K562 (cell line): Measurements from ENCODE around the gene OCIAD1. TPM values are rescaled to one million over a fixed set of nuclear protein-coding genes. Genes with fewer than 3 reads are reported as not detected.
"Not testable (repeated sequence)": the region's sequence is repeated elsewhere in the genome, so short reads cannot be mapped to it uniquely, and the experiment has no call there.

Experiments
- ATAC-seq: fragments of 200-7000 bp; cut with Tn5 transposase; 3 replicates; pipeline ENCODE4 v1.9.1; 2020; ENCODE audit warnings: moderate library complexity
- BruUV-seq: library from RNA; stranded (reverse); fragments of 400-500 nt; replicated peaks from 2 replicates; lab custom pipeline; 2021; lab: Mats Ljungman, UMichigan
- CTCF ChIA-PET: fragments of 300-600 bp; formaldehyde crosslinking; extraction: SDS; loops from one replicate; lab custom pipeline; 2021; ENCODE audit warnings: low intra/inter-chr PET ratio; lab: Yijun Ruan, JAX
- POLR2A ChIA-PET: fragments of 300-600, 350-650 bp; sonication (Branson Sonifier 250); formaldehyde crosslinking; extraction: SDS; loops from one replicate; lab custom pipeline; 2021; ENCODE audit warnings: antibody characterized with exemption, inconsistent platforms; lab: Yijun Ruan, JAX
- DNase-seq, 4 experiments: peaks; one replicate each; pipeline versions ENCODE4 v3.0.0 to v3.0.0-alpha.2; 2011 to 2018; ENCODE audit warnings: low spot score in 3 of 4, mixed read lengths in 3 of 4; ENCODE audit errors: extremely low read depth in 1 of 4
- FAIRE-seq: peaks from 2 replicates; lab custom pipeline; 2011; peaks lifted over from hg19 to GRCh38; lab: Jason Lieb, UNC
- H2AFZ ChIP-seq: 2 replicates; pipeline ENCODE4 v1.6.0; 2011; ENCODE audit warnings: low read depth, low read length, control low read depth, inconsistent platforms
- H3K27ac ChIP-seq: fragments of 200-600 bp; 3 replicates; pipeline ENCODE4 v1.8.0; 2011; ENCODE audit warnings: low read depth, mild to moderate bottlenecking, control low read depth, inconsistent platforms, low read length, moderate library complexity, mixed read lengths; ENCODE audit errors: extremely low read depth
- H3K27me3 ChIP-seq, 2 experiments: fragments of 300-600 bp in 1 of 2; 2 replicates in 1 of 2; 3 replicates in 1 of 2; pipeline versions ENCODE4 v1.6.0 to v1.8.0; 2011; ENCODE audit warnings: inconsistent platforms in 2 of 2, low read length in 2 of 2, mild to moderate bottlenecking in 1 of 2, mixed read lengths in 1 of 2, moderate library complexity in 1 of 2; ENCODE audit not compliant: control insufficient read depth in 2 of 2, insufficient read depth in 2 of 2
- H3K36me3 ChIP-seq: fragments of 300-600 bp; 3 replicates; pipeline ENCODE4 v1.8.0; 2011; ENCODE audit warnings: mild to moderate bottlenecking, low read length, inconsistent platforms; ENCODE audit not compliant: control insufficient read depth, insufficient read depth
- H3K4me1 ChIP-seq, 2 experiments: fragments of 200-600 bp in 1 of 2; replicated peaks in 1 of 2; 2 replicates in 1 of 2; 3 replicates in 1 of 2; pipeline versions ENCODE4 v1.5.1 to v1.8.0; 2011; ENCODE audit warnings: inconsistent platforms in 2 of 2, low read length in 2 of 2, mild to moderate bottlenecking in 1 of 2, mixed read lengths in 1 of 2, moderate library complexity in 1 of 2; ENCODE audit not compliant: control insufficient read depth in 2 of 2, insufficient read depth in 2 of 2
- H3K4me2 ChIP-seq: 2 replicates; pipeline ENCODE4 v1.6.1; 2011; ENCODE audit warnings: low read length, control low read depth, inconsistent platforms, mixed read lengths; ENCODE audit not compliant: insufficient read depth
- H3K4me3 ChIP-seq: fragments of 200-600 bp; sonication (generic), shearing (Covaris generic); 2 replicates; pipeline ENCODE4 v1.5.1; 2016; ENCODE audit warnings: control low read depth, inconsistent platforms
- H3K79me2 ChIP-seq: fragments of 200-600 bp; 3 replicates; pipeline ENCODE4 v1.8.0; 2011; ENCODE audit warnings: low read length, inconsistent platforms; ENCODE audit not compliant: control insufficient read depth, insufficient read depth
- H3K9ac ChIP-seq, 2 experiments: 2 replicates each; pipeline versions ENCODE4 v1.6.0 to v1.6.1; 2011; ENCODE audit warnings: low read depth in 2 of 2, low read length in 2 of 2, control low read depth in 1 of 2, inconsistent platforms in 1 of 2, mild to moderate bottlenecking in 1 of 2, mixed read lengths in 1 of 2; ENCODE audit not compliant: insufficient read depth in 1 of 2
- H3K9me1 ChIP-seq: one replicate; pipeline ENCODE4 v1.6.0; 2011; ENCODE audit warnings: inconsistent platforms, mild to moderate bottlenecking, low read length, moderate library complexity; ENCODE audit not compliant: control insufficient read depth, insufficient read depth
- H3K9me3 ChIP-seq: replicated peaks from 2 replicates; pipeline ENCODE4 v1.5.1; 2011; ENCODE audit warnings: low read depth, low read length, inconsistent platforms; ENCODE audit not compliant: control insufficient read depth, insufficient read depth
- H4K20me1 ChIP-seq: replicated peaks from 2 replicates; pipeline ENCODE4 v1.6.1; 2011; ENCODE audit warnings: low read length, inconsistent platforms, mixed read lengths; ENCODE audit not compliant: control insufficient read depth, insufficient read depth
- MEF2D ChIP-seq: conservative IDR thresholded peaks from 2 replicates; pipeline ENCODE4 v1.6.1; 2016; ENCODE audit warnings: low read depth, missing genetic modification characterization, missing compliant biosample characterization
- NFIC ChIP-seq: fragments of 450-650 bp; IDR thresholded peaks from 2 replicates; pipeline ENCODE4 v1.6.1; 2017; ENCODE audit warnings: mild to moderate bottlenecking, inconsistent platforms
- ZNF280B ChIP-seq: fragments of 250-450 bp; sonication (Bioruptor Pico); IDR thresholded peaks from 2 replicates; pipeline ENCODE4 v1.5.1; 2021; ENCODE audit warnings: mild to moderate bottlenecking
- WGBS: fragments of 100-300 bp; shearing (Covaris generic); methylation state at CpG from one replicate; pipeline ENCODE4 v1.1.6; 2016; ENCODE audit warnings: low coverage, mixed read lengths; ENCODE audit not compliant: insufficient coverage; ENCODE audit errors: missing lambda C conversion rate; 5-methylcytosine and 5-hydroxymethylcytosine counted together
- in situ Hi-C: fragments of 300-500 bp; cut with MboI; formaldehyde crosslinking; loops from 4 replicates; pipeline ENCODE4 v1.15.0; 2018; ENCODE audit warnings: inconsistent platforms, mixed read lengths
- intact Hi-C: fragments of 100-400 bp; cut with micrococcal nuclease; formaldehyde crosslinking; loops from 2 replicates; pipeline ENCODE4 v1.14.2; 2022
- polyA plus RNA-seq, 8 experiments: library from polyadenylated mRNA; depleted of rRNA in 4 of 8; stranded (reverse) in 5 of 8; unstranded in 3 of 8; fragments of >200 nt; fragmentation: Nextera tagmentation in 2 of 8; fragmentation: Illumina TruSeq in 1 of 8; extraction: Ambion mirVana in 2 of 8; extraction: Trizol in 1 of 8; gene quantifications; 2 replicates each; pipeline versions ENCODE4 v1.2.1 to v1.2.3, GENCODE V29; 2011 to 2014; ENCODE audit warnings: inconsistent platforms in 1 of 8, missing spikeins in 1 of 8
- total RNA-seq, 7 experiments: library from RNA; depleted of rRNA in 6 of 7; stranded (reverse); fragments of >200 nt in 6 of 7; fragmentation: Illumina TruSeq in 2 of 7; extraction: Trizol in 2 of 7; gene quantifications; 2 replicates each; pipeline versions ENCODE4 v1.2.1 to v1.2.3, GENCODE V29; 2011 to 2021; ENCODE audit warnings: low replicate concordance in 1 of 7

OCIAD1 gene
- total and polyA plus RNA-seq, 9 of the 15 experiments (the other 6 are each of a cell fraction or from before 2014, with no cell fraction given) = 99.0 to 358 (median 196) TPM

DNA sequence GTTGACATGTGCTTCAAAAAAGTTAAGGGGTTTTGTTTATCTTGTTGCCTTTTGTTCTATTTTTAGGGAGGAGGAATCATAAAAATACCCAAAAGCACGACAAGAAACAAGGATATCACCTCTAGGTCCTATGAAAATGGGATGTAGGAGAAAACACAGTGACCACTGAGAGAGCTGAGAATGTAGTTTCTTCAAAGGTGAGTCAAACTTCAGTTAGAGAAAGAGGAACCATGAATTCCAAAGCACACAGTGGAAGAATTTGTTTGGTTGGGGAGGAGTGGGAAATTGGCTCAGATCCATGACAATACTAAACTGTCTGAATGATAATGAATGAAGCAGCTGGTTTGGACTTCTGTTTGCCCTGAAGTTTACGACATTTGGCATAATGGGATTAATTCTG, 31.7 kb upstream of the OCIAD1 start:
- in situ Hi-C loops = no loop called here
- no peaks in the 10 kb centered on the region for H3K36me3 ChIP-seq
- CTCF ChIA-PET = no interaction called here
- H3K4me1 ChIP-seq = no peaks in the 10 kb centered on the region
- H3K79me2 ChIP-seq = no peaks in the 10 kb centered on the region
- DNase-seq = no peak
- H3K27me3 ChIP-seq = no peaks in the 10 kb centered on the region
- no peak for ATAC-seq
- H3K4me2 ChIP-seq = no peak overlapping the region
- no peak for FAIRE-seq
- H3K27ac ChIP-seq = no peak overlapping the region
- no peak overlapping the region for H3K9ac ChIP-seq
- no peaks in the 10 kb centered on the region for H3K9me1 ChIP-seq
- POLR2A ChIA-PET = interaction anchor here (0.9 kb wide), 1 partner anchor 19 kb away, joined by 4 read pairs; the partner anchor contains the start of gene FRYL
- H2AFZ ChIP-seq = peak overlapping the region; percentile 48
- no peak for TF ChIP-seq ZNF280B (CRISPR knock-in tag)
- peak; percentile 54; the same call in 1 of the 2 replicates for TF ChIP-seq MEF2D
- peak; percentile 63 for TF ChIP-seq NFIC
- TF ChIP-seq, all 486 proteins: peak for 2
- Histone ChIP-seq H3K4me3 (no peak overlapping the region), H3K9me3 (no peaks in the 10 kb centered on the region), H4K20me1 (no peaks in the 10 kb centered on the region)
- intact Hi-C loops = no loop called here
- no TSS peak for BruUV-seq
- WGBS = 0% methylated on average over 2 of the region's 2 CpGs

DNA sequence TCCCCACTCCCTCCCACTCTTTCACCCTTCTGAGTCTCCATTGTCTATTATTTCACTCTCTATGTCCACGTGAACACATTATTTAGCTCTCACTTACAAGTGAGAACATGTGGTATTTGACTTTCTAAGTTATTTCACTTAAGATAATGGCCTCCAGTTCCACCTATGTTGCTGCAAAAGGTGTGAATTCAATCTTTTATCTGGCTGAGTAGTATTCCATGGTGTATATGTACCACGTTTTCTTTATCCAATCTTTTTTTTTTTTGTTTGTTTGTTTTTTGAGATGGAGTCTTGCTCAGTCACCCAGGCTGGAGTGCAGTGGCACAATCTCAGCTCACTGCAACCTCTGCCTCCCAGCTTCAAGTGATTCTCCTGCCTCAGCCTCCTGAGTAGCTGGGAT, 30.7 kb upstream of the OCIAD1 start:
- 3% methylated on average over 2 of the region's 2 CpGs for WGBS
- CTCF ChIA-PET, H2AFZ ChIP-seq, H3K4me3 ChIP-seq, H3K9ac ChIP-seq, ATAC-seq, DNase-seq, BruUV-seq, H3K9me3 ChIP-seq, H3K27me3 ChIP-seq, H3K79me2 ChIP-seq, H3K27ac ChIP-seq, in situ Hi-C loops, H3K36me3 ChIP-seq, H3K4me2 ChIP-seq, intact Hi-C loops, FAIRE-seq, H3K4me1 ChIP-seq, H3K9me1 ChIP-seq, H4K20me1 ChIP-seq: not testable (repeated sequence)
- POLR2A ChIA-PET = interaction anchor here (0.9 kb wide), 1 partner anchor 20 kb away, joined by 4 read pairs; the partner anchor contains the start of gene FRYL
